ENCODE results near the gene C4BPB.

- TF ChIP-seq, protein P1, sequence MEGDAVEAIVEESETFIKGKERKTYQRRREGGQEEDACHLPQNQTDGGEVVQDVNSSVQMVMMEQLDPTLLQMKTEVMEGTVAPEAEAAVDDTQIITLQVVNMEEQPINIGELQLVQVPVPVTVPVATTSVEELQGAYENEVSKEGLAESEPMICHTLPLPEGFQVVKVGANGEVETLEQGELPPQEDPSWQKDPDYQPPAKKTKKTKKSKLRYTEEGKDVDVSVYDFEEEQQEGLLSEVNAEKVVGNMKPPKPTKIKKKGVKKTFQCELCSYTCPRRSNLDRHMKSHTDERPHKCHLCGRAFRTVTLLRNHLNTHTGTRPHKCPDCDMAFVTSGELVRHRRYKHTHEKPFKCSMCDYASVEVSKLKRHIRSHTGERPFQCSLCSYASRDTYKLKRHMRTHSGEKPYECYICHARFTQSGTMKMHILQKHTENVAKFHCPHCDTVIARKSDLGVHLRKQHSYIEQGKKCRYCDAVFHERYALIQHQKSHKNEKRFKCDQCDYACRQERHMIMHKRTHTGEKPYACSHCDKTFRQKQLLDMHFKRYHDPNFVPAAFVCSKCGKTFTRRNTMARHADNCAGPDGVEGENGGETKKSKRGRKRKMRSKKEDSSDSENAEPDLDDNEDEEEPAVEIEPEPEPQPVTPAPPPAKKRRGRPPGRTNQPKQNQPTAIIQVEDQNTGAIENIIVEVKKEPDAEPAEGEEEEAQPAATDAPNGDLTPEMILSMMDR (IDR thresholded peaks at IDR 0.05), result no peak
- no peak for TF ChIP-seq POLR2A (IDR thresholded peaks at IDR 0.05)
These were observed 45.9 kb downstream of the C4BPB start for GRCh38 chr1:207134581-207134980.

Measured in tibial nerve (tissue), 3 donors.